ENCODE data around the gene INHBE.
A peak's percentile ranks its signal among the peaks of the same experiment; 100 is the strongest.

Gene INHBE

DNA sequence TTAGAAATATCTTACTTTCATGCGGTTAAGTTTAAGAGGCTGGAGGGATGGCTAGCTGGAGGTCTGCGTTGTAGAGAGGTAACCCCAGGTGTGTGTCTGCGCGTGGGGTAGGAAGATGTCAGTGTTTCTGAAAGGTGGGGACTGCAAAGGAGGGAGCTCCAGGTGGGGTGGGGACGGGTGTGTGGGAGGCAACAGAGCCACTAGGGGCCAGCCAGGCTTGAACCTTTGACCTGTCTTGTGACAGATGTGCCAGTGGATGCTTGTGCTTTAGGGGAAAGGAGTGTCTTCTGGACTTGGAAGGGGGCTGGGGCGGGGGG, 5.3 kb downstream of the INHBE start:
- no peak for DNase-seq (ENCODE audit: low read depth in 1 of 2, low spot score in 1 of 2)

DNA sequence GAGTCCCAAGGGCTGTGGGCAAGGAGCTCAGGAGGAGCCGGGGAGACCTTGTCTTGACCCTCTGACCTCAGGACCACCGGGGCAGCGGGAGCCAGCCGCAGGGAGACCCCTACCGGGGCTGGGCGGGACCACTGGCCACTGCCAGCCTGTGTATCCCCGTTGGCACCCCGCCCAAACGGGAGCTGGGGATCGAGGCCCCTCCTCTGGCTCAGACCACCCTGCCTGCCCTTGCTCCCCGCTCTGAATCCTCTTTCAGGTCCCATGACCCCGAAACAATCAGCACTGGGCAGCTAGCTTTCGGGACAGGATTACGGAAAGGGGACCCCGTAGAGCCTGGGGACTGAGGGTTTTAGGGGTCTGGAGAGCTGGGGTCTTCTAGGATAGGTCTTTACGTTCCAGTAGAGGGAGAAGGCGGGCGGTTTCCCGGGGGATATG, 5.8 kb downstream of the INHBE start:
- no peak for DNase-seq (ENCODE audit: low read depth in 1 of 2, low spot score in 1 of 2)

DNA sequence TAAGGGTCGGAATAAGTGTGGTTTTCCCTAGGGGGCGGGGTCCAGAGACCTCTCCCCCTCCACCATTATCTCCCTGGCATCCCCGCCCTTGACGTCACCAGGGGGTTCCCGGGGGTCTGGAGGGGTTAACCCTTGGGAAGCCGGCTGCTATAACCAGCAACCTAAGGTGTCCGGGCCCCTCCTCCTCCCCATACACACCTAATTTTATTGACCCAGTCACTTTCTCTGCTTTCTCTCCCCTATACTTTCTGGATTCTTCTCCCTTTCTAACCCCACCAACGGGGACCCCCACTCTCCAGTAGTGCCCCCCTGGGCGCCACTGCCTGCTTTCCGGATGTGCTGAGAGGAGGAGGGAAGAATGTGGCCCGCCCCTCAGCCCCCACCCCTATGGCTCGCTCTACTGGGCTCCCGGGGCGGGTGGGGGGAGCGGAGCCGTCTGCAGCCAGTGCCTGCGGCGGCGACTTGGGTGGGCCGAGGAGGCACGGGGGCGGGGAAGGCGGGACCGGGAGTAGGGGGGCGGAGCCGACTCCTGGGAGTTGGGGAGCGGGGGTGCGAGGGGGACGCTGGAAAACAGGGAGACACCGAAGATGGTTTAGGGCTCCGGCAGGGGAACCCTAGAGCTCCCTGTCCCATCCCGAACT, 6.3 kb downstream of the INHBE start:
- no peak for DNase-seq (ENCODE audit: low read depth in 1 of 2, low spot score in 1 of 2)

DNA sequence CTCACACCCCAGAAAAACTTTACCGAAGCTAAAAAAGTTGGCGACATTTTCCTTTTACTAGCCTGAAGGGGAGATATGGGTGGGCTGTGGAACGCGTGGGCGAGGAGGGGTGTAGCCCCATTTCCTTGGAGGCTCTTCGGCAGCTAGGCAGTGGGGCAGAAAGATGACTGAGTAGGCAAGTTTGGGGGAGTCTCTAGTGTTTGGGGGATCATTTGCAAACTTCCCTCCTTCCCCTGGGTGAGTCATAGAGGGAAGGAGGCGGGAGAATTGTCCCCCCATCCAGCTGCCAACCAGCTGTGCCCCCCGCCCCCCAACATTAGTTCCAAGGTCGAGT, 6.8 kb downstream of the INHBE start:
- no peak for DNase-seq (ENCODE audit: low read depth in 1 of 2, low spot score in 1 of 2)

DNA sequence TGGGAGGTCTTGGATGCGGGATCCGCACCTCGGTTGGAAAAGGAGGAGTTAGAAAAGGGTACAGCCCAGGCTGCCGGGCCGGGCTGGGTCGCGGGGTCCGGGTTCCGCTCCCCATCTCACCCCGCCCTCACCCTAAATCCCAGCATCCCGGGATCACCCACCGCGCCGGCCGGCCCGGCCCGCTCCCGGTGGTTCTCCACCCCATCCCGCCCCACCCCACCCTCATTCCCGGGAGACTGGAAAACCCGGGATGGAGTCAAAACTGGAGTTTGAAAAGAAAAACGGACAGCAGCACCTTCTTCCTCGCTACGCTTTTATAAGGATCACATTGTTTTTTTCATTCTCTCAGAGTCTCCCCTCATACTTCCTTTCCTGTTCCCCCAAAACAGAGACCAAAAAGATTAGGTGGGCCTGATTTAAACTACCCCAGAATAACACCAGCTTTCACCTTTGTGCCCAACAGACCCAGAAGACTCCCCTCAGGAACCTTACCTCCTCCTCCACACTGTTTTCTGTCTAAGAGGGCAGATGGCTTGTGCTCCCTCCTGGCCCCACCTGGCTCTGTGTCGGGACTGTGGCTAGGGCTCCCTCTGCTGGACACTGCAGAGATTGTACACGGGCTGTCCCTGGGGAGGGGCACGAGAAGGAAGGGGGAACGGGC, 7.3 kb downstream of the INHBE start:
- DNase-seq (ENCODE audit: low read depth in 1 of 2, low spot score in 1 of 2) = peak; percentile 78 to 82

DNA sequence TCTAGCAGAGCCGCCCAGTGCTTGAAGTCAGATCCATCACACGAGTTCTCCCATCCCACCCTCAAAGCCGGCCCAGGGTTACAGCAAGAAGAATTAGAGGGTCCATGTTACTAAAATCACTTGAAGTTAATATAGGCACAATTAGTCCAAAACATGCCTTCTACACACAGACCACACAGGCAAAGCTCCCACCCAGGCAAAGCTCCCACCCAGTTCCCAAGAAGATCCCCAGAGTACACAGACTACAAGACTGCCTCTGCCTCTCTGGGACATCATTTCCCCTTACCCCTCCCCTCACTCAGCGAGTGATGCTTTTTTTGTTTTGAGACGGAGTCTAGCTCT, 7.8 kb downstream of the INHBE start:
- DNase-seq (ENCODE audit: low read depth in 1 of 2, low spot score in 1 of 2) = no peak

DNA sequence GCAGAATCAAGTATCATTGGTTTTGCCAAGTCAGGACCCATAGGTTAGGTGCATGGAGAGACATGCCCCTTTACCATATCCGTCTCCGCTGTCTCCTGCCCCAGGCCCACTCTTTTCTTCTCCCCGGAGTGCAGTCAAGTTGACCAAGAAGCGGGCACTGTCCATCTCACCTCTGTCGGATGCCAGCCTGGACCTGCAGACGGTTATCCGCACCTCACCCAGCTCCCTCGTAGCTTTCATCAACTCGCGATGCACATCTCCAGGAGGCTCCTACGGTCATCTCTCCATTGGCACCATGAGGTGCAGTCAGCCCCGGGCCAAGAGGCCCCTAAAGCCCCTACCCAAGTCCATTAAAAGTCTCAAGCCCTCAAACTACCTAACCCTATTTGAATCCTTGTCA, 9.5 kb downstream of the INHBE start:
- no peak for DNase-seq (ENCODE audit: low read depth in 1 of 2, low spot score in 1 of 2)

DNA sequence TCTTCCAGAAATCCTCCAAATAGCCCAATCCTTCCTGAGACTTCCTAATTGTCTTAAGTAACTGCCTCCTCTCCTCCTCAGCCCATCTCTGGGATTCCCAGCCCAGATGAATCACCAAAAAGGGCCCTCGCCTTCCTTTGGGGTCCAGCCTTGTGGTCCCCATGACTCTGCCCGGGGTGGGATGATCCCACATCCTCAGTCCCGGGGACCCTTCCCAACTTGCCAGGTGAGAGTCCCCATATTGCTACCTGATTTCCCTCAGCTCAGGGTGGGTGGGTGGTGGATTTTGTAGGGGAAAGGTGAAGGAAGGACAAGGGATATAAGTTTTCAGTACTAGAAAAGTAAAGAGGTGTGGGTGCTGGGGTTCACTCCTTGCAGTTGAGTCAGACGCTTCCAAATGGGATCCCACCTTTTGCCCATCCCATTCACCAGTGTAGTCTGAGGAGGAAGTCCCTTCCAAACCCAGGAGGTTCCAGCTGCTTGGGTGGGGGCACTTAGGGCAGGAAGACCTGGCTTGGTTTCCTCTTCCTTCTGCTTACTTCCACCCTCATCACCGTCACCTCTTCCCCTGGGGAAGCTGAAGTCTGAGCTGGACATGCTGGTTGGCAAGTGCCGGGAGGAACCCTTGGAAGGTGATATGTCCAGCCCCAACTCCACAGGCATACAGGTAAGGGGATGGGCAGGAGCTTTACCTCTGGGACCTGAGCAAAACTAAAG, 10.1 kb downstream of the INHBE start:
- DNase-seq (ENCODE audit: low read depth in 1 of 2, low spot score in 1 of 2) = no peak

- no peak for DNase-seq (ENCODE audit: low read depth in 1 of 2, low spot score in 1 of 2)
Measured at GRCh38 chr12:57465747-57466505, 10.8 kb downstream of the INHBE start.

- no peak for DNase-seq (ENCODE audit: low read depth in 1 of 2, low spot score in 1 of 2)
Measured at GRCh38 chr12:57467212-57467874, 12.2 kb downstream of the INHBE start.

- DNase-seq (ENCODE audit: low read depth in 1 of 2, low spot score in 1 of 2) = no peak
Measured at GRCh38 chr12:57467915-57468314, 12.8 kb downstream of the INHBE start.

DNA sequence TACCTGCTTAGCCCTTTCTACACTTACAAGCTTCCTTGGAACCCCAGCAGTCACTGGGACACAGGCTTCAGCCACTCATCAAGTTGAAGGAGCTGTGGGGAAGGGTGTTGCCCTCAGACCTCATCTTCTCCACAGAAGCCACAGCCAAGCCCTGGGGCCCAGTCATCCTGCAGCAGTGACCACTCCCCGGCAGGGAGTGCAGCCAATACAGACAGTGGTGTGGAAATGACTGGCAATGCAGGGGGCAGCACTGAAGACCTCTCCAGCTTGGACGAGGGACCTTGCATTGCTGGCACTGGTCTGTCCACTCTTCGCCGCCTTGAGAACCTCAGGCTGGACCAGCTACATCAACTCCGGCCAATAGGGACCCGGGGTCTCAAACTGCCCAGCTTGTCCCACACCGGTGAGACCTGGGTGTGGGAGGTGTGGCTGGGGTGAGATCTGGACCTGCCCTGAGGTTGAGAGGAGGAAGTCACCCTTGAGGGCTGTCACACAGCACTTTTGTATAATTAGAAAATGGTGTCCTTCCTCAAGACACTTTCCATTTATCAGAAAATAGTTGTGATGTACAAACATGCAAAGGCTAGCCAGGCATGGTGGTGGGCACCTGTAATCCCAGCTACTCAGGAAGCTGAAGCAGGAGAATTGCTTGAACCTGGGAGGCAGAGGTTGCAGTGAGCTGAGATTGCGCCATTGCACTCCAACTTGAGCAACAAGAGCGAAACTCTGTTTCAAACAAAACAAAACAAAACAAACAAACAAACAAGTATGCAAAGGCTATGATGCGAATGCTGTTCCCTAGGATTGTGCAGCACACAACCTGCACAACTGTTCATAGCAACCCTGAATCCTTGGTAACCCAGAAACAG, 14.4 kb downstream of the INHBE start:
- DNase-seq (ENCODE audit: low read depth in 1 of 2, low spot score in 1 of 2) = no peak

- DNase-seq (ENCODE audit: low read depth in 1 of 2, low spot score in 1 of 2) = no peak
Measured at GRCh38 chr12:57470286-57470969, 15.3 kb downstream of the INHBE start.

- no peak for DNase-seq (ENCODE audit: low read depth in 1 of 2, low spot score in 1 of 2)
Measured at GRCh38 chr12:57470970-57471656, 16.0 kb downstream of the INHBE start.

GRCh38 chr12:57471661-57472060, 16.6 kb downstream of the INHBE start:
- no peak for DNase-seq (ENCODE audit: low read depth in 1 of 2, low spot score in 1 of 2)

- DNase-seq (ENCODE audit: low read depth in 1 of 2, low spot score in 1 of 2) = no peak
Measured at GRCh38 chr12:57472391-57472790, 17.3 kb downstream of the INHBE start.

DNA sequence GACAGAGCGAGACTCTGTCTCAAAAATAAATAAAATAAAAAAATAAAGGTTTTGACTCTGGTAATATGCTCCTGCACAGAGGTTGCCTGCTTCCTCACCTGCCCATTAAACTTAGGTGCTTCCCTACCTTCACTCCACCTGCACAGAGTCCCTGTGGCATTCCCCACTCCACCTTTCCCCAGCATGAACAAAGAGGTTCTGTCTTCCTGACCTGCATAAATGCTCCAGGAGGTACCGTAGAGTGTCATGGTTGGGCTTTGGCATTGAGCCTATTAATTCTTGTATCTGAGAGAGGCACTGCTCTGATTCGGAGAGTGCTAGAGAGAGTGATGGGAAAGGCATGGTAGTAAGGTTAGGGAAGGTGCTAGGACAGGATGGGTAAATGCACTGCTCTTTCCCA, 18.3 kb downstream of the INHBE start:
- DNase-seq (ENCODE audit: low read depth in 1 of 2, low spot score in 1 of 2) = no peak

DNA sequence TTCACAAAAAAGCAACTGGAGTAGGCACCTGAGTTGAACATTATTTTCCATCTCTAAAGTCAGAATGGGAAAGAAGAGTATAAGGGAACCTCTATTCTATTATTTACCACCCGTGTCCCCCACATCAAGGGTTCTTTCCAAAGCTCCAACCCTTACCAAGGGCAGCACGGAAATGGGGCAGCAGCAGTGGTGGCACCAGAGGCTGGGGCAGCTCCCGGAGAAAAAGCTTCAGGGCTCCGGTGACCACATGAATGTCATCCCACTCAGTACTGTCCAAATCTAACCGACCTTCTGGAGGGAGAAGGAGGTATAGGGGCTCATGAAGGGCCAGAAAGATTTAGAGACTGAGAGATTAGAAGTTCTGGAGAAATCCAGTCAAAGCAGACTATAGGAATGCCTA, 18.8 kb downstream of the INHBE start:
- DNase-seq (ENCODE audit: low read depth in 1 of 2, low spot score in 1 of 2) = no peak

GRCh38 chr12:57474430-57474829, 19.3 kb downstream of the INHBE start:
- DNase-seq (ENCODE audit: low read depth in 1 of 2, low spot score in 1 of 2) = no peak

DNA sequence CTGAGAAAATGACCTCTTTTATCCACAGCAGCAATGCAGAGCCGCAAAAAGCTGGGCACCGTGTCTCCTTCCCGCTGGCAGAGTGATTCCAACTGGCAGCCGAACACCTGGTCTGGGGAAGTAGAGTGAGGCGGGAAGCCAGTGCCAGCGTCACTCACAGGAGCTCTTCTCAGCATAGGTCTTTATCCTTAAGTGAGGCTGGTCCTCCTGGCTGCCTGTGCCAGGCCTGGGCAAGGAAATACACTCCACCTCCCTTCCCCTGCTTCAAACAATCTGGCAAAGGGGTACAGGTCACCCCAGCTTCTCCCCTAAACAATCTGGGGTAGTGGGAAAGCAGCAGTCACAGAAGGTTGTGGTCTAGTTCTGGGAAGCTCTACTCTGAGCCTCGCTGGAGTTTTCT, 19.8 kb downstream of the INHBE start:
- no peak for DNase-seq (ENCODE audit: low read depth in 1 of 2, low spot score in 1 of 2)
